Activated CD8-positive, alpha-beta T cell treated with anti-CD3 and anti-CD28 coated beads for 36 hours (primary cell): Measurements from ENCODE around the gene DACH1. TPM values are rescaled to one million over a fixed set of nuclear protein-coding genes. Genes with fewer than 3 reads are reported as not detected.

Experiments used
- ATAC-seq: fragments of 200-7000 bp; cut with Tn5 transposase; one replicate; pipeline ENCODE4 v1.10.0; 2021; ENCODE audit warnings: mild to moderate bottlenecking, moderate library complexity
- CTCF ChIA-PET: fragments of 350-600 bp; sonication (Branson Sonifier 250); formaldehyde crosslinking; loops from one replicate; lab custom pipeline; 2021; ENCODE audit warnings: antibody characterized with exemption; lab: Charles Lee
- POLR2A ChIA-PET: fragments of 350-600 bp; sonication (Branson Sonifier 250); formaldehyde crosslinking; loops from one replicate; lab custom pipeline; 2021; ENCODE audit warnings: antibody characterized with exemption; lab: Charles Lee
- DNase-seq: peaks from one replicate; pipeline ENCODE4 v3.0.0-alpha.2; 2020
- H3K27ac Mint-ChIP-seq: one replicate; pipeline ENCODE4 v1.8.0; 2021; ENCODE audit warnings: mild to moderate bottlenecking, mixed read lengths
- H3K27me3 Mint-ChIP-seq: one replicate; pipeline ENCODE4 v1.8.0; 2021; ENCODE audit warnings: mixed read lengths
- H3K36me3 Mint-ChIP-seq: one replicate; pipeline ENCODE4 v1.8.0; 2021; ENCODE audit warnings: low read depth, mixed read lengths
- H3K4me1 Mint-ChIP-seq: one replicate; pipeline ENCODE4 v1.8.0; 2021; ENCODE audit warnings: low read depth, mixed read lengths
- H3K4me3 Mint-ChIP-seq: one replicate; pipeline ENCODE4 v1.8.0; 2021; ENCODE audit warnings: mild to moderate bottlenecking, moderate library complexity, mixed read lengths
- H3K9me3 Mint-ChIP-seq: one replicate; pipeline ENCODE4 v1.8.0; 2021; ENCODE audit warnings: mixed read lengths
- CTCF ChIP-seq: fragments of 200-600 bp; IDR thresholded peaks from one replicate; pipeline ENCODE4 v1.8.0; 2022; ENCODE audit warnings: antibody characterized with exemption, mild to moderate bottlenecking
- intact Hi-C: fragments of 100-400 bp; cut with micrococcal nuclease; formaldehyde crosslinking; loops from one replicate; pipeline ENCODE4 v1.10.0; 2022
- total RNA-seq, 2 experiments: library from RNA; stranded (reverse); gene quantifications; one replicate each; pipeline ENCODE4 v1.2.3, GENCODE V29; 2021

The DACH1 gene
- total RNA-seq, 2 experiments from 2014 or later: not detected

GRCh38 chr13:71454509-71454908 is 412.5 kb downstream of the DACH1 start:
- no peak for ATAC-seq
- no peak for TF ChIP-seq CTCF
- no peak for DNase-seq
- Mint-ChIP-seq H3K9me3 (no peaks in the 10 kb centered on the region), H3K27me3 (no peaks in the 10 kb centered on the region), H3K4me1 (no peaks in the 10 kb centered on the region), H3K4me3 (no peak overlapping the region), H3K27ac (no peak overlapping the region), H3K36me3 (no peaks in the 10 kb centered on the region)
- ChIA-PET CTCF (no interaction called here), POLR2A (no interaction called here)
- intact Hi-C loops: no loop called here

GRCh38 chr13:71448080-71448630 is 418.8 kb downstream of the DACH1 start:
- H3K9me3 Mint-ChIP-seq: no peaks in the 10 kb centered on the region
- H3K36me3 Mint-ChIP-seq: no peaks in the 10 kb centered on the region
- no peak overlapping the region for H3K4me3 Mint-ChIP-seq
- no peak for TF ChIP-seq CTCF
- intact Hi-C loops: no loop called here
- ATAC-seq: no peak
- ChIA-PET POLR2A (no interaction called here), CTCF (no interaction called here)
- DNase-seq: no peak
- H3K4me1 Mint-ChIP-seq: no peaks in the 10 kb centered on the region
- H3K27me3 Mint-ChIP-seq: no peaks in the 10 kb centered on the region
- H3K27ac Mint-ChIP-seq: no peak overlapping the region

- H3K27ac Mint-ChIP-seq: no peak overlapping the region
- POLR2A ChIA-PET: no interaction called here
- H3K9me3 Mint-ChIP-seq: no peaks in the 10 kb centered on the region
- no peaks in the 10 kb centered on the region for H3K4me1 Mint-ChIP-seq
- CTCF ChIA-PET: no interaction called here
- no peak for TF ChIP-seq CTCF
- DNase-seq: no peak
- H3K4me3 Mint-ChIP-seq: no peak overlapping the region
- no peaks in the 10 kb centered on the region for H3K36me3 Mint-ChIP-seq
- no peak for ATAC-seq
- H3K27me3 Mint-ChIP-seq: no peaks in the 10 kb centered on the region
- intact Hi-C loops: no loop called here
Measured at GRCh38 chr13:71437704-71438103, 429.3 kb downstream of the DACH1 start.

GRCh38 chr13:71430681-71431080 is 436.3 kb downstream of the DACH1 start:
- TF ChIP-seq CTCF: no peak
- Mint-ChIP-seq H3K27ac (no peak overlapping the region), H3K36me3 (no peaks in the 10 kb centered on the region), H3K4me1 (no peaks in the 10 kb centered on the region), H3K4me3 (no peak overlapping the region), H3K27me3 (no peaks in the 10 kb centered on the region), H3K9me3 (no peaks in the 10 kb centered on the region)
- POLR2A ChIA-PET: no interaction called here
- ATAC-seq (no peak), DNase-seq (no peak)
- intact Hi-C loops: no loop called here
- CTCF ChIA-PET: interaction anchor here (0.7 kb wide), 1 partner anchor 8 kb away, joined by 3 read pairs; no protein-coding TSS in a partner anchor

DNA sequence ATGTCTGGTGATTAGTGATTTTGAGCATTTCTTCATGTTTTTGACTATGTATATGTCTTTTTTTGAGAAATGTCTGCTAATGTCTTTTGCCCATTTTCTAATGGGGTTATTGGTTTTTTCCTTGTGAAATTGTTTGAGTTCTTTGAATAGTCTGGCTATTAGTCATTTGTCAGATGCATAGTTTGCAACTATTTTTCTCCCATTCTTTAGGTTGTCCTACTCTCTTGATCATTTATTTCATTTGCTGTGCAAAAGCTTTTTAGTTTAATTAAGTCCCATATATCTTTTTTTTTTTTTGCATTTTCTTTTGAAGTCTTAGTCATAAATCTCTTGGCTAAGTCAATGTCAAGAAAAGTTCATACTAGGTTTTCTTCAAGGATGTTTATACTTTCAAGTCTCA is 449.8 kb downstream of the DACH1 start:
- Mint-ChIP-seq H3K4me1 (no peaks in the 10 kb centered on the region), H3K9me3 (peaks cover 13% of the 10 kb centered on the region), H3K36me3 (no peaks in the 10 kb centered on the region), H3K27me3 (no peaks in the 10 kb centered on the region), H3K4me3 (no peak overlapping the region), H3K27ac (no peak overlapping the region)
- ATAC-seq (no peak), DNase-seq (no peak)
- intact Hi-C loops: no loop called here
- POLR2A ChIA-PET: no interaction called here
- TF ChIP-seq CTCF: no peak
- CTCF ChIA-PET: no interaction called here
